ENCODE results near the gene MRPL49. TPM values are rescaled to one million over a fixed set of nuclear protein-coding genes. Genes with fewer than 3 reads are reported as not detected.

MRPL49 gene
- total and polyA plus RNA-seq, 9 of the 15 experiments (the other 6 are each of a cell fraction or from before 2014, with no cell fraction given): 74.3 to 132 (median 91.2) TPM

DNA sequence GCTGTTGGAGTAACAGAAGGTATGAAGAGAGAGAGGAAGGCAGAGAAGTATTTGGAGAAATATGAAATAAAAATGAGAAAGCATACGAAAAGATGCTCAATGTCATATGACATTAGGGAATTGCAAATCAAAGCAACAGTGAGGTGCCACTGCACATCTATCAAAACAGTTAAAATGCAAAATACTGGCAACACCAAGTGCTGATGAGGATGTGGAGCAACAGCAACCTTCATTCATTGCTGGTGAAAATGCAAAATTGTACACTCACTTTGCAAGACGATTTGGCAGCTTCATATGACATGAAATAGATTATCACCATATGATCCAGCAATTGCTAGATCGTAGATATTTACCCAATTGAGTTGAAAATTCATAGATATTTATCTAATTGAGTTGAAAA is 38.5 kb downstream of the MRPL49 start:
- CTCF ChIA-PET (ENCODE audit: low intra/inter-chr PET ratio): no interaction called here
- POLR2A ChIA-PET: interaction anchor here (5.4 kb wide), 1 partner anchor 10 kb away, joined by 39 read pairs; the partner anchor contains the start of gene SPDYC
- Histone ChIP-seq H3K4me1 (replicated peaks in 1 of 2; ENCODE audit: control insufficient read depth in 2 of 2, insufficient read depth in 2 of 2, low read length in 2 of 2) (peaks cover 0 to 2% of the 10 kb centered on the region in 2 experiments; a peak in 1 of 5 replicates), H2AFZ (ENCODE audit: low read depth, low read length) (no peak overlapping the region), H3K27me3 (ENCODE audit: control insufficient read depth in 2 of 2, insufficient read depth in 2 of 2, low read length in 2 of 2) (no peaks in the 10 kb centered on the region), H3K9ac (ENCODE audit: insufficient read depth in 1 of 2, low read depth in 2 of 2, low read length in 2 of 2) (no peak overlapping the region), H3K4me2 (ENCODE audit: insufficient read depth, low read length) (no peak overlapping the region), H3K9me3 (replicated peaks; ENCODE audit: control insufficient read depth, insufficient read depth, low read depth, low read length) (no peaks in the 10 kb centered on the region), H3K4me3 (no peak overlapping the region), H3K9me1 (ENCODE audit: control insufficient read depth, insufficient read depth, low read length) (no peaks in the 10 kb centered on the region), H3K79me2 (ENCODE audit: control insufficient read depth, insufficient read depth, low read length) (no peaks in the 10 kb centered on the region), H4K20me1 (replicated peaks; ENCODE audit: control insufficient read depth, insufficient read depth, low read length) (no peaks in the 10 kb centered on the region), H3K36me3 (ENCODE audit: control insufficient read depth, insufficient read depth, low read length) (no peaks in the 10 kb centered on the region), H3K27ac (ENCODE audit: extremely low read depth, low read depth, low read length) (no peak overlapping the region)
- TF ChIP-seq RBM25 (IDR thresholded peaks at IDR 0.05; ENCODE audit: low read depth, low read length, severe bottlenecking) (peak; percentile 97), SMARCA5 (IDR thresholded peaks at IDR 0.05) (peak; percentile 66; the same call in 1 of the 2 replicates)
- TF ChIP-seq, protein P1, sequence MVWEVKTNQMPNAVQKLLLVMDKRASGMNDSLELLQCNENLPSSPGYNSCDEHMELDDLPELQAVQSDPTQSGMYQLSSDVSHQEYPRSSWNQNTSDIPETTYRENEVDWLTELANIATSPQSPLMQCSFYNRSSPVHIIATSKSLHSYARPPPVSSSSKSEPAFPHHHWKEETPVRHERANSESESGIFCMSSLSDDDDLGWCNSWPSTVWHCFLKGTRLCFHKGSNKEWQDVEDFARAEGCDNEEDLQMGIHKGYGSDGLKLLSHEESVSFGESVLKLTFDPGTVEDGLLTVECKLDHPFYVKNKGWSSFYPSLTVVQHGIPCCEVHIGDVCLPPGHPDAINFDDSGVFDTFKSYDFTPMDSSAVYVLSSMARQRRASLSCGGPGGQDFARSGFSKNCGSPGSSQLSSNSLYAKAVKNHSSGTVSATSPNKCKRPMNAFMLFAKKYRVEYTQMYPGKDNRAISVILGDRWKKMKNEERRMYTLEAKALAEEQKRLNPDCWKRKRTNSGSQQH (CRISPR knock-in tag; IDR thresholded peaks at IDR 0.05): no peak
- 13% methylated on average over 3 of the region's 3 CpGs for WGBS (ENCODE audit: insufficient coverage, low coverage, missing lambda C conversion rate)
- DNase-seq (ENCODE audit: extremely low read depth in 1 of 4, low spot score in 3 of 4) (no peak), FAIRE-seq (no peak), ATAC-seq (no peak)
- in situ Hi-C loops (cut with MboI) (no loop called here), intact Hi-C loops (cut with micrococcal nuclease) (no loop called here)
- no TSS peak for BruUV-seq (replicated peaks)

- POLR2A ChIA-PET: interaction anchor here (0.7 to 1.7 kb wide), 4 partner anchors 8 to 28 kb away, joined by 3 to 6 read pairs (median 4); no protein-coding TSS in a partner anchor
- Histone ChIP-seq H3K9me3 (replicated peaks; ENCODE audit: control insufficient read depth, insufficient read depth, low read depth, low read length) (no peaks in the 10 kb centered on the region), H2AFZ (ENCODE audit: low read depth, low read length) (no peak overlapping the region), H3K9ac (ENCODE audit: insufficient read depth in 1 of 2, low read depth in 2 of 2, low read length in 2 of 2) (no peak overlapping the region), H3K9me1 (ENCODE audit: control insufficient read depth, insufficient read depth, low read length) (no peaks in the 10 kb centered on the region), H4K20me1 (replicated peaks; ENCODE audit: control insufficient read depth, insufficient read depth, low read length) (no peaks in the 10 kb centered on the region), H3K4me1 (replicated peaks in 1 of 2; ENCODE audit: control insufficient read depth in 2 of 2, insufficient read depth in 2 of 2, low read length in 2 of 2) (peaks cover 6 to 10% of the 10 kb centered on the region in 2 experiments; a peak in 4 of 5 replicates), H3K36me3 (ENCODE audit: control insufficient read depth, insufficient read depth, low read length) (no peaks in the 10 kb centered on the region), H3K4me3 (no peak overlapping the region), H3K27me3 (ENCODE audit: control insufficient read depth in 2 of 2, insufficient read depth in 2 of 2, low read length in 2 of 2) (no peaks in the 10 kb centered on the region), H3K79me2 (ENCODE audit: control insufficient read depth, insufficient read depth, low read length) (no peaks in the 10 kb centered on the region), H3K27ac (ENCODE audit: extremely low read depth, low read depth, low read length) (no peak overlapping the region), H3K4me2 (ENCODE audit: insufficient read depth, low read length) (no peak overlapping the region)
- in situ Hi-C loops (cut with MboI): no loop called here
- DNase-seq (ENCODE audit: extremely low read depth in 1 of 4, low spot score in 3 of 4): no peak
- FAIRE-seq: no peak
- BruUV-seq (replicated peaks): no TSS peak
- WGBS (ENCODE audit: insufficient coverage, low coverage, missing lambda C conversion rate): 12% methylated on average over 2 of the region's 2 CpGs
- CTCF ChIA-PET (ENCODE audit: low intra/inter-chr PET ratio): no interaction called here
- intact Hi-C loops (cut with micrococcal nuclease): no loop called here
- peak; percentile 62 for ATAC-seq
- TF ChIP-seq, protein P2, sequence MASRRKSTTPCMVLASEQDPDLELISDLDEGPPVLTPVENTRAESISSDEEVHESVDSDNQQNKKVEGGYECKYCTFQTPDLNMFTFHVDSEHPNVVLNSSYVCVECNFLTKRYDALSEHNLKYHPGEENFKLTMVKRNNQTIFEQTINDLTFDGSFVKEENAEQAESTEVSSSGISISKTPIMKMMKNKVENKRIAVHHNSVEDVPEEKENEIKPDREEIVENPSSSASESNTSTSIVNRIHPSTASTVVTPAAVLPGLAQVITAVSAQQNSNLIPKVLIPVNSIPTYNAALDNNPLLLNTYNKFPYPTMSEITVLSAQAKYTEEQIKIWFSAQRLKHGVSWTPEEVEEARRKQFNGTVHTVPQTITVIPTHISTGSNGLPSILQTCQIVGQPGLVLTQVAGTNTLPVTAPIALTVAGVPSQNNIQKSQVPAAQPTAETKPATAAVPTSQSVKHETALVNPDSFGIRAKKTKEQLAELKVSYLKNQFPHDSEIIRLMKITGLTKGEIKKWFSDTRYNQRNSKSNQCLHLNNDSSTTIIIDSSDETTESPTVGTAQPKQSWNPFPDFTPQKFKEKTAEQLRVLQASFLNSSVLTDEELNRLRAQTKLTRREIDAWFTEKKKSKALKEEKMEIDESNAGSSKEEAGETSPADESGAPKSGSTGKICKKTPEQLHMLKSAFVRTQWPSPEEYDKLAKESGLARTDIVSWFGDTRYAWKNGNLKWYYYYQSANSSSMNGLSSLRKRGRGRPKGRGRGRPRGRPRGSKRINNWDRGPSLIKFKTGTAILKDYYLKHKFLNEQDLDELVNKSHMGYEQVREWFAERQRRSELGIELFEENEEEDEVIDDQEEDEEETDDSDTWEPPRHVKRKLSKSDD (conservative IDR thresholded peaks at IDR 0.05; ENCODE audit: low read length): no peak
Observed at GRCh38 chr11:65163684-65164083, 41.6 kb downstream of the MRPL49 start.
